ENCODE results near the gene MOV10L1. TPM values are rescaled to one million over a fixed set of nuclear protein-coding genes. Genes with fewer than 3 reads are reported as not detected.
"Not testable (repeated sequence)": the region's sequence is repeated elsewhere in the genome, so short reads cannot be mapped to it uniquely, and the experiment has no call there.

The MOV10L1 gene
- total RNA-seq, 1 donor: 0.36 TPM

DNA sequence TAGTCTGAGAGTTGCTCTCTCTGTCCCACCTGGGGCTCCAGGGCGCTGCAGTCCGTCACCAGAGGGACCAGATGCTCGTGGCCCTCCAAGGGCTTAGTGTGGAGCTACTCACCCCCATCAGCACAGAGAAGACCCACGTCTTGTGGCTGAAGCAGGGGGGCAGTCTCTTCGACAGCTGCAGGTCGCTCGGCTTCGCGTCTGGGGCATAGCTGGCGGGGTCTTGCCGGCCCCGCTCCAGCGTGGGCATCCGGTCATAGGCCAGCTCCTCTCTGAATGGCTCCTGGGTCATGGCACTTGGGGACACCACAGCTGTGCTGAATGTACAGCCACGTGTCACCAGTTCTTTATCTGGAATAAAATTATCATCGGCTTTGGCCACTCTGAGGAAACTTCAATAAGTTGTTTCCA lies 5.2 kb upstream of the MOV10L1 start:
- Histone ChIP-seq H3K9me3 (ENCODE audit: low read depth, low read length) (no peaks in the 10 kb centered on the region), H3K27me3 (ENCODE audit: insufficient read depth, low read length) (peaks cover 20% of the 10 kb centered on the region), H3K4me3 (ENCODE audit: insufficient read depth, low read length) (no peak overlapping the region), H2AFZ (ENCODE audit: low read length) (no peak overlapping the region), H3K4me2 (ENCODE audit: insufficient read depth, low read length) (no peak overlapping the region), H4K20me1 (ENCODE audit: insufficient read depth, low read length) (no peaks in the 10 kb centered on the region), H3K27ac (ENCODE audit: low read depth, low read length) (no peak overlapping the region), H3K36me3 (ENCODE audit: insufficient read depth, low read length) (no peaks in the 10 kb centered on the region), H3K79me2 (ENCODE audit: insufficient read depth, low read length) (no peaks in the 10 kb centered on the region), H3K4me1 (ENCODE audit: insufficient read depth, low read length) (peaks cover 3% of the 10 kb centered on the region)
- TF ChIP-seq, protein P1, sequence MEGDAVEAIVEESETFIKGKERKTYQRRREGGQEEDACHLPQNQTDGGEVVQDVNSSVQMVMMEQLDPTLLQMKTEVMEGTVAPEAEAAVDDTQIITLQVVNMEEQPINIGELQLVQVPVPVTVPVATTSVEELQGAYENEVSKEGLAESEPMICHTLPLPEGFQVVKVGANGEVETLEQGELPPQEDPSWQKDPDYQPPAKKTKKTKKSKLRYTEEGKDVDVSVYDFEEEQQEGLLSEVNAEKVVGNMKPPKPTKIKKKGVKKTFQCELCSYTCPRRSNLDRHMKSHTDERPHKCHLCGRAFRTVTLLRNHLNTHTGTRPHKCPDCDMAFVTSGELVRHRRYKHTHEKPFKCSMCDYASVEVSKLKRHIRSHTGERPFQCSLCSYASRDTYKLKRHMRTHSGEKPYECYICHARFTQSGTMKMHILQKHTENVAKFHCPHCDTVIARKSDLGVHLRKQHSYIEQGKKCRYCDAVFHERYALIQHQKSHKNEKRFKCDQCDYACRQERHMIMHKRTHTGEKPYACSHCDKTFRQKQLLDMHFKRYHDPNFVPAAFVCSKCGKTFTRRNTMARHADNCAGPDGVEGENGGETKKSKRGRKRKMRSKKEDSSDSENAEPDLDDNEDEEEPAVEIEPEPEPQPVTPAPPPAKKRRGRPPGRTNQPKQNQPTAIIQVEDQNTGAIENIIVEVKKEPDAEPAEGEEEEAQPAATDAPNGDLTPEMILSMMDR (IDR thresholded peaks at IDR 0.05; ENCODE audit: extremely low read depth, low read depth, low read length): no peak
- DNase-seq (ENCODE audit: insufficient read length, low spot score, missing footprints): peak; percentile 69

DNA sequence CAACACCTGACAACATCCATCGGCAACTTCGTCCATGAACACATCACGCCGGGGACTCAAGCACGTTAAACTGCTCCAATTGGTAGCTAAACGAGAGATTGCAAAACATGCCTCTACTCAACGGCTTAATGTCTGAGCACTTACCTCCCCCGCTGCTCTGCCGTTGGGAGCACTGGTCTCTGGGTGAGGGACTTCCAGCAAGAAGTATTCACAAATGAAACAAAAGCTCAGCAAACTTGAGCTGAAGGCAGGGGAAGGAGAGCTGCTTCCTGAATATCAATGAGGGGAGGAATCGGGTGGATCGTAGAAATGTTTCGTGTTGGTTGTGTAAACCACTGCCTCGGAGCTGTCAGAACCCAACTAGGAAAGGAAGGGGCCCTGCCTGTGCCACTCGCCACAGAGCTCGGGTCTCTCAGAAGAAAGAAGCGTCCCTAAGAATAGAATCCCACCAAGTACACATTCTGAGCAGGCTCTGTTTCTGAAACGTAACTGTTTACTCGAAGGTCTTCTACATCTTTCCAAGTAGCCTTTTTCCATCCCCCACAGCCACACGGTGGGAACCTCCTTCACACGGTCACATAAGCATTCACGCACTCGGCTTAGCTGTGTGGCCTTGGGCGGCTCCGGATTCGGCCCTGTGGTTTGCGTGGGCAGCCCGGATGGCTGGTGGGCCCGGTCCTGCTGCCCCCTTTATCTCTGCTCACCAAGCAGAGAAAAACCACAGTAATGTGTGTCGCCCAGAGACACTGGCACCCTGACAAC lies 4.4 kb upstream of the MOV10L1 start, which contains the start of gene MLC1:
Gene MLC1, minus strand, starts transcription at position 216 of the 762 bp plus-strand sequence. CDS start 524 bp downstream, outside the sequence.
- Histone ChIP-seq H2AFZ (ENCODE audit: low read length) (peak within 1 kb of the TSS; percentile 83), H3K36me3 (ENCODE audit: insufficient read depth, low read length) (no peaks in the 10 kb centered on the region), H3K9me3 (ENCODE audit: low read depth, low read length) (no peaks in the 10 kb centered on the region), H3K27ac (ENCODE audit: low read depth, low read length) (no peak within 1 kb of the TSS), H3K4me2 (ENCODE audit: insufficient read depth, low read length) (no peak within 1 kb of the TSS), H3K79me2 (ENCODE audit: insufficient read depth, low read length) (no peaks in the 10 kb centered on the region), H4K20me1 (ENCODE audit: insufficient read depth, low read length) (no peaks in the 10 kb centered on the region), H3K4me1 (ENCODE audit: insufficient read depth, low read length) (peaks cover 3% of the 10 kb centered on the region), H3K27me3 (ENCODE audit: insufficient read depth, low read length) (peaks cover 13% of the 10 kb centered on the region), H3K4me3 (ENCODE audit: insufficient read depth, low read length) (no peak within 1 kb of the TSS)
- peak; percentile 93 for DNase-seq (ENCODE audit: insufficient read length, low spot score, missing footprints)
- TF ChIP-seq, protein P1 (IDR thresholded peaks at IDR 0.05; ENCODE audit: extremely low read depth, low read depth, low read length): no peak

DNA sequence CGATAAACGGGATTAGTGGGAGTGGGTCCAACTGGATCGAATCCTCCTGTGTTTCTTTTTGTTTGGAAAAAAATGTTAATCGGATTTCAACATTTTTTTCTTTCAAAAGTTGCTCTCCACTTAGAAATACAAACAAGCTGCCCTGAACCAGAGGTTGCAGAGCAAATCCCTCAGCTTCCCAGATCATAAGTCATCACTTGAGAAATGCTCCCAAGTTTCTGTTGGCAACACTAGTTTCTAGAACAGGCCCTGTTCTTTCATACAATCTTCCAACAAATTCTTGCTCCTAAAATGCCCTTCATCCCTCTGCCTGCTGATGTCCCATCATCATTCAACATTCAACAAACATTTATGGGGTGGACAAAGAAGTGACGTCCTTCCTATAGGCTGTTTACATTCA lies 3.3 kb upstream of the MOV10L1 start:
- Histone ChIP-seq H2AFZ (ENCODE audit: low read length) (no peak overlapping the region), H4K20me1 (ENCODE audit: insufficient read depth, low read length) (no peaks in the 10 kb centered on the region), H3K4me1 (ENCODE audit: insufficient read depth, low read length) (peaks cover 3% of the 10 kb centered on the region), H3K27me3 (ENCODE audit: insufficient read depth, low read length) (peaks cover 4% of the 10 kb centered on the region), H3K36me3 (ENCODE audit: insufficient read depth, low read length) (no peaks in the 10 kb centered on the region), H3K27ac (ENCODE audit: low read depth, low read length) (peak overlapping the region; percentile 27), H3K4me3 (ENCODE audit: insufficient read depth, low read length) (no peak overlapping the region), H3K4me2 (ENCODE audit: insufficient read depth, low read length) (no peak overlapping the region), H3K79me2 (ENCODE audit: insufficient read depth, low read length) (no peaks in the 10 kb centered on the region), H3K9me3 (ENCODE audit: low read depth, low read length) (no peaks in the 10 kb centered on the region)
- DNase-seq (ENCODE audit: insufficient read length, low spot score, missing footprints): peak; percentile 93
- TF ChIP-seq, protein P1 (IDR thresholded peaks at IDR 0.05; ENCODE audit: extremely low read depth, low read depth, low read length): no peak

DNA sequence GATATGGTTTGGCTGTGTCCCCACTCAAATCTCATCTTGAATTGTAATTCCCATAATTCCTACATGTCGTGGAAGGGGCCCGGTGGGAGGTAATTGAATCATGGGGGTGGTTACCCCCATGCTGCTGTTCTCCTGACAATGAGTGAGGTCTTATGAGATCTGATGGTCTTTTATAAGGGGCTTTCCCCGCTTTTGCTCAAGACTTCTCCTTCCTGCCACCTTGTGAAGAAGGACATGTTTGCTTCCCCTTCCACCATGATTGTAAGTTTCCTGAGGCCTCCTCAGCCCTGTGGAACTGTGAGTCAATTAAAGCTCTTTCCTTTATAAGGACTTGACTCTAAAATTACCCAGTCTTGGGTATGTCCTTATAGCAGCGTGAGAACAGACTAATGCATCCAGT lies 2.8 kb upstream of the MOV10L1 start:
- not testable (repeated sequence) for H3K9me3 ChIP-seq (ENCODE audit: low read depth, low read length); H3K4me1 ChIP-seq (ENCODE audit: insufficient read depth, low read length); DNase-seq (ENCODE audit: insufficient read length, low spot score, missing footprints); H3K4me3 ChIP-seq (ENCODE audit: insufficient read depth, low read length); H4K20me1 ChIP-seq (ENCODE audit: insufficient read depth, low read length); H3K79me2 ChIP-seq (ENCODE audit: insufficient read depth, low read length); H3K27me3 ChIP-seq (ENCODE audit: insufficient read depth, low read length); H3K36me3 ChIP-seq (ENCODE audit: insufficient read depth, low read length); H3K4me2 ChIP-seq (ENCODE audit: insufficient read depth, low read length); H2AFZ ChIP-seq (ENCODE audit: low read length)
- peak overlapping the region; percentile 27 for H3K27ac ChIP-seq (ENCODE audit: low read depth, low read length)
